ENCODE results near the gene SYNPR.
"Not testable (repeated sequence)": the region's sequence is repeated elsewhere in the genome, so short reads cannot be mapped to it uniquely, and the experiment has no call there.

Gene SYNPR

GRCh38 chr3:63278171-63279004 is at the start of gene SYNPR:
SYNPR (plus strand) TSS chr3:63278308.
- DNase-seq, result no peak

- peak in 2 of 3 donors; percentile 1 to 10 for DNase-seq
Observed at GRCh38 chr3:63228677-63229076, 49.4 kb upstream of the SYNPR start.

- DNase-seq, result no peak
Observed at GRCh38 chr3:63230146-63230545, 48.0 kb upstream of the SYNPR start.

GRCh38 chr3:63231643-63232042 is 46.5 kb upstream of the SYNPR start:
- DNase-seq, result no peak

GRCh38 chr3:63232764-63233396 is 45.2 kb upstream of the SYNPR start:
- DNase-seq, result peak in 1 of 3 donors; percentile 3

DNA sequence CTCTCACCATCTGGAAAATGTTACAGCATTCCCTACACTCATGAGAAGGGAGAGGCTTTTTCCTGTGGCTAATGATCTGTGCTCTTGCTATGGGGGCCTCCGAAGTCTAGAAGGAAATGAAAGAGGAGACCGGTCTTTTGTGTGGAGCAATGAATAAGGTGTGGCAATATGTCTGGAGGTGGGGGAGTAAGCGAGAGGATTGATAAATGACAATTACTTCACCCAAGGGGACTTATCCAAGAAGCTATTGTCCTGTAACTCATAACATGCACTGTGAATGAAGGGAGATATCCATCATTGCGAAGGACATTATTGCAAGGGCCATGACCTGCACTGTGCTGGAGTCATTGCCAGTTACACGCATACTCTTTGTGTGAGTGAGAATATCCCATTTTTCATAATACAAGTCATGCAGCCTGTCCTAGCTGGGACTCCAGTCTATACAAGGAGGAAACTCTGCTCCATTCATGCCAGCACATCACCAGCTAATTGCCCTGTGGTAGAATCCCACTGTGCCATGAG is 37.7 kb upstream of the SYNPR start:
- DNase-seq, result no peak

DNA sequence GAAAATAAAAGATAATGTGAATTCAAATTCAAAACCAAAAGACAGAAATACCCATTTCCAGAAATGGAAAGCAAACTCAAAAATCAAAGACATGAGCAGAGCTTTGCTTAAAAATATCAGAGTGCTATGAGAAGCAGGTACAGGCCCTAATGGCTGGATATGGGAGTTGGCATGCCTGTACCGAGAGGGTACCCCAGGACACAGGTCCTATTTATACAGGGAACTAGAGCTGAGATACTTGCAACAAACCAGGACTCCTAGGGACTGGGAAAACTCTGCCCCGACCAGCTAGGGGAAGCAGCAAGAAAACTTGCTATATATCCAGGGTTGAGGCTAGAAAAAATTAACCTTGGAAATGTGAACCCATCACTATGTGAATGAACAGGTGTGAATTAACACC is 36.0 kb upstream of the SYNPR start:
- DNase-seq, result no peak

DNA sequence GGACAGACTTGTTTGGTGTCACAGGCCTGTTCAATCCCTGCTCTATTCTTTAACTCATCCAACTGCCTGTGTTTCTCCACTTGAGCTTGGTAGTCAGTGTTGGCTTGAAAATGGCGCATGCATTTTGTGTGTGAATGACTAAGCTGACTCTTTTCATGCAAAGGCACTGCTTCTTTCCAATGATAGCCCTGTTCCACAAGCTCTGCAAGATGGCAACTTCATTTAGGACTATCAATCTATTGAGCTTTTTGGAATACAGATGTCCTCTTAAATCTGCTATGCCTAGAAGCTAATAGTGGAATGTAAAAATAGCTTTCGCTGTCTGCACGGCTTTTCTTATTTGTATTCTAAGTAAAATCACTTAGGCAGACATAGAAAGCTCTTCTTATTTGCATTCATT is 33.6 kb upstream of the SYNPR start:
- no peak for DNase-seq

GRCh38 chr3:63245726-63246241 is 32.3 kb upstream of the SYNPR start:
- DNase-seq, result no peak

GRCh38 chr3:63248015-63248414 is 30.1 kb upstream of the SYNPR start:
- DNase-seq, result no peak

DNA sequence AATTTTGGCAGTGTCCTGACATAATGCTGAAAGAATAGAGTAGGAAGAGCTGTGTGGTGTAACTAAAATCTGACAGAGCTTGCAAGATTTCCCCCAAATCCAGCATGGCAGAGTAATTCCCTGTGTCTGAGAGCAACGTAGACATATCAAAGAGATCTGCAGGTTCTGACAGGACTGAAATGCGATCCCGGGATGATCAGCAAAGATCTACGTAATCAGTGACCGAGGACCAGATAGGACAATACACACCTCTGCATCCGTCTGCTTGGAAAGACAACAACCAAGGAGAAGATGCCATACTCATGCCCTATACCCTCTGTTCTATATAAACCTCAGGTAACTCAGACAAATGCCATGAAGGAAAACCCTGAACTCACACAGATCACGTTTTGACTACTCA is 26.6 kb upstream of the SYNPR start:
- DNase-seq, result no peak

DNA sequence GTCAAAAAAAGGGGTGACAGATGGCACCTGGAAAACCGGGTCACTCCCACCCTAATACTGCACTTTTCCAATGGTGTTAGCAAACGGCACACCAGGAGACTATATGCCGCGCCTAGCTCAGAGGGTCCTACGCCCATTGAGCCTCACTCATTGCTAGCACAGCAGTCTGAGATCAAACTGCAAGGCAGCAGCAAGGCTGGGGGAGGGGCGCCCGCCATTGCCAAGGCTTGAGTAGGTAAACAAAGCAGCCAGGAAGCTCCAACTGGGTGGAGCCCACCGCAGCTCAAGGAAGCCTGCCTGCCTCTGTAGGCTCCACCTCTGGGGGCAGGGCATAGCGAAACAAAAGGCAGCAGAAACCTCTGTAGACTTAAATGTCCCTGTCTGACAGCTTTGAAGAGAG is 22.3 kb upstream of the SYNPR start:
- not testable (repeated sequence) for DNase-seq

GRCh38 chr3:63264716-63265115 is 13.4 kb upstream of the SYNPR start:
- DNase-seq, result no peak

- no peak for DNase-seq
Observed at GRCh38 chr3:63274359-63274758, 3.7 kb upstream of the SYNPR start.

DNA sequence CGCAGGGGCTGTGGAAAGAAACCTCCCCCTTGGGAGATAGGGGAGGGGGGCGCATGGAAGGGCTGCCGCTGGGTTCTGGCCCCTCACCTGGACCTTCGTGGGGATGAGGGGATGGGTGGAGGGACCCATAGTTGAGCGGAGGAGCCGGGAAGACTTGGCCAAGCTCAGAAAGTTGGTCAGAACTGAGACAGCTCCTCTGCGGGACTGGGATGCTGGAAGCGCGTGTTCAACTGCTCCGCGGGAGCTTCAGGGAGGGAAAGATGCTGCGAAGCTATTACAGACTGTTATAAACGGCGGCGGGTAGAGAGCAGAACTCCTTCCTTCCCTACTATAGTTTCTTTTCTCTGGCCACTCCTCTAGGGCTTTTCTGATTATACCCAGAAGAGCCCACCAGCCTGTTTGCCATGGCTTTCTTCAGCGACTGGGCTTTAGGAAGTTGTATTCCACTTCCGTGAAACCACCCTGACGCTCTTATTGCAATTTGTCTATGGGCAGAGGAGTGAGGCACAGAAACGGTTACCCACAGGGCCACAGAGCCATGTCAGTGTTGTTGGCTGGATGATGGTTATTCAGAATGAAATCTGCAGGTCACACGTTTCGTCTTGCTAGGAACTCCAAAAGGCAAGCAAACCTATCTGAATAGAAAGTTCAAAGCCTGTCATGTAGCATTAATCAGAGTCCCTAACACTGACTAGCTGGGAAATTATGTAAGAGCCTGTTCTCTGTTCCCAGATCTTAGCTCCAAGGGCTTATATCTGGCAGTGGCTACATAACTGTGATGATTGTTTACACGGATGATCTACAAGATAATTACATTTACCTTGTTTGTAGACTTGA is 1.1 kb downstream of the SYNPR start:
- no peak for DNase-seq

DNA sequence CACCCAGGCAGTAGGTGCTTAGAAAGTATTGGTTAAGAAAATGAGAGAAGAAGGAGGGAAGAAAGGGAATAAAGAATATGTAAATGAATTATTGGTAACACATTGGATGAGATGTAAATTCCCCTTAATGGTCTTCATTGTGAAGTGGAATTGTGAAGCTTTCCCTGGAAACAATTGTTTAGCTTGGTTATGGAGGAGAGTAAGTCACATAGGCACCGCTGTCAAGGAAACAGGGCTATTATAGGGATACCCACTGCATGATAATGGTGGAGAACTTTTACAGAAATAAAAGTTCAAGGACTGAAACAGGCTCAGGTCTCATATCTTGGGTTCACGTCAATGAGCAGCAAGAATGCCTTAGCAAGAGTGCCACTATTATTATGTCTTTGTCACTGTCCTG is 9.5 kb downstream of the SYNPR start:
- DNase-seq, result no peak

- no peak for DNase-seq
Observed at GRCh38 chr3:63290686-63291085, 12.6 kb downstream of the SYNPR start.

- DNase-seq, result no peak
Observed at GRCh38 chr3:63294332-63294731, 16.2 kb downstream of the SYNPR start.

- no peak for DNase-seq
Observed at GRCh38 chr3:63295356-63295755, 17.2 kb downstream of the SYNPR start.

DNA sequence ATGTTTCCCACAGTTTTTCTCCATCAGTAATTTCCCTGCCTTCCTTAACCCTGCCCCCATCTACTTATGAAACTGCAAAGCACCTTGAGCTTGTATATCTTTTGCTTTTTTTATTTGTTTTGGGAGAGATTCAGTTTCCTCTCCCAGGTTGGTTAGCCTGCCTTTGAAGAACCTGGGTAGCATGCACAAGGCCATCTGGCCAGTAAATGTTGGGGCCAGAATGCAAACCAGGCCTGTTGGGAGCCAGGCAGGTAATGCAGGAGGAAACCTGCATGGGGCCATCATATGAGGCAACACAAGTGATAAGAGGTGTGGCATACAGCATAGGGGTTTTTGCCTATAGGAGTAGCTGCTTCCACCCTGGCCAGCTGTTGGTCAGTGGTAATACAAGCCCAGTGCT is 17.7 kb downstream of the SYNPR start:
- no peak for DNase-seq

DNA sequence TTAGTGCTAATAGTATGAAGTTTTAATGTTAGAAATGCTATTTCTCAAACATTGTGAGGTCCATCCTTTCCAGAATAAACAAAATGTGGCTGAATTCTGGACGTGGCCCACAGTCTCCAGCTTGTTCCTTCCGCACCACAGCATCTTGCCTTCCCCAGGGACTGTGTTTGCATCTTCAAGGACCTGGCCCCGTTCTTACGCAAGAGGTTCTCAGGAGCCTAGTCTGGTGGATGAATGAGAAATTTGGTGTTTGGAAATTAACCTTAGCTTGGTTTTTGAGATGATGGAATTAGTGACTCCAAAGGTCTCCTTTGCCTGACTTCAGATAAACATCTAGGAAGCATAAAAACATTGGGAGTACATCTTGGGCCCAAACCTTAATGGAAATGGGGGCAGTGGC is 18.1 kb downstream of the SYNPR start:
- DNase-seq, result no peak

GRCh38 chr3:63303238-63303637 is 25.1 kb downstream of the SYNPR start:
- DNase-seq, result no peak

- DNase-seq, result no peak
Observed at GRCh38 chr3:63304421-63304820, 26.3 kb downstream of the SYNPR start.

Measured in suppressor macrophage treated with lipopolysaccharide for 1 hour (primary cell).